BJ (cell line): ENCODE results near the gene DLG1. TPM values are rescaled to one million over a fixed set of nuclear protein-coding genes. Genes with fewer than 3 reads are reported as not detected.

Experiments
- CTCF ChIA-PET: fragments of 350-600 bp; formaldehyde crosslinking; extraction: SDS; loops from one replicate; lab custom pipeline; 2021; ENCODE audit warnings: antibody characterized with exemption, inconsistent platforms; lab: Yijun Ruan, JAX
- POLR2A ChIA-PET: fragments of 300-600 bp; sonication (Branson Sonifier 250); formaldehyde crosslinking; extraction: SDS; loops from one replicate; lab custom pipeline; 2021; ENCODE audit warnings: antibody characterized with exemption; lab: Charles Lee
- DNase-seq: peaks from one replicate; pipeline ENCODE4 v3.0.0-alpha.2; 2011; ENCODE audit warnings: low read depth
- H3K27me3 ChIP-seq: 2 replicates; pipeline ENCODE4 v1.6.0; 2011; ENCODE audit warnings: low read length; ENCODE audit not compliant: control insufficient read depth, insufficient read depth
- H3K36me3 ChIP-seq: 2 replicates; pipeline ENCODE4 v1.5.1; 2011; ENCODE audit warnings: low read length; ENCODE audit not compliant: control insufficient read depth, insufficient read depth
- H3K4me3 ChIP-seq: 2 replicates; pipeline ENCODE4 v1.5.1; 2011; ENCODE audit warnings: low read depth, mild to moderate bottlenecking, control low read depth, low read length
- polyA plus RNA-seq: library from polyadenylated mRNA; depleted of rRNA; stranded (reverse); fragments of >200 nt; gene quantifications from 2 replicates; pipeline ENCODE4 v1.2.3, GENCODE V29; 2011
- TF ChIP-seq, protein P1 (sequence below): IDR thresholded peaks from 2 replicates; pipeline ENCODE4 v1.5.1; 2011; ENCODE audit warnings: low read depth, mild to moderate bottlenecking, control low read depth, inconsistent platforms, low read length, moderate library complexity; ENCODE audit not compliant: insufficient read depth

The DLG1 gene
- polyA plus RNA-seq, 1 experiment, result 40.4 TPM

DNA sequence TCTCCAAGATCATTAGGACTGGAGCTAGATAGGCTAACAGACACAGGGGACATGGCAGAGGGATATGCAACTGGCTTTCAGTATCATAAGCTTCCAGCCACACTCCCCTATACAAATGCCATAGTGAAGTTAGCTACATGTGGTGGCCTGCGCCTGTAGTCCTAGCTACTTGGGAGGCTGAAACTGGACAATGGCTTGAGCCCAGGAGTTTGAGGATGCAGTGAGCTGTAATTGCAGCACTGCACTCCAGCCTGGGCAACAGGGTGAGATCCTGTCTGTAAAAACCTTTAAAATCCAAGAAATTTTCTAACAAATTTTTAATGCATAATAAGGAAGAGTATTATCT, 37.3 kb downstream of the DLG1 start:
- Histone ChIP-seq H3K4me3 (no peak overlapping the region), H3K27me3 (no peaks in the 10 kb centered on the region), H3K36me3 (no peaks in the 10 kb centered on the region; the same call in 1 of the 2 replicates)
- no peak for DNase-seq
- ChIA-PET POLR2A (interaction anchor here (0.5 kb wide), 1 partner anchor 229 kb away, joined by 4 read pairs; no protein-coding TSS in a partner anchor), CTCF (interaction anchor here (1.2 to 1.4 kb wide), 2 partner anchors 37 to 241 kb away, joined by 3 read pairs; no protein-coding TSS in a partner anchor)
- TF ChIP-seq, protein P1, sequence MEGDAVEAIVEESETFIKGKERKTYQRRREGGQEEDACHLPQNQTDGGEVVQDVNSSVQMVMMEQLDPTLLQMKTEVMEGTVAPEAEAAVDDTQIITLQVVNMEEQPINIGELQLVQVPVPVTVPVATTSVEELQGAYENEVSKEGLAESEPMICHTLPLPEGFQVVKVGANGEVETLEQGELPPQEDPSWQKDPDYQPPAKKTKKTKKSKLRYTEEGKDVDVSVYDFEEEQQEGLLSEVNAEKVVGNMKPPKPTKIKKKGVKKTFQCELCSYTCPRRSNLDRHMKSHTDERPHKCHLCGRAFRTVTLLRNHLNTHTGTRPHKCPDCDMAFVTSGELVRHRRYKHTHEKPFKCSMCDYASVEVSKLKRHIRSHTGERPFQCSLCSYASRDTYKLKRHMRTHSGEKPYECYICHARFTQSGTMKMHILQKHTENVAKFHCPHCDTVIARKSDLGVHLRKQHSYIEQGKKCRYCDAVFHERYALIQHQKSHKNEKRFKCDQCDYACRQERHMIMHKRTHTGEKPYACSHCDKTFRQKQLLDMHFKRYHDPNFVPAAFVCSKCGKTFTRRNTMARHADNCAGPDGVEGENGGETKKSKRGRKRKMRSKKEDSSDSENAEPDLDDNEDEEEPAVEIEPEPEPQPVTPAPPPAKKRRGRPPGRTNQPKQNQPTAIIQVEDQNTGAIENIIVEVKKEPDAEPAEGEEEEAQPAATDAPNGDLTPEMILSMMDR, result no peak

DNA sequence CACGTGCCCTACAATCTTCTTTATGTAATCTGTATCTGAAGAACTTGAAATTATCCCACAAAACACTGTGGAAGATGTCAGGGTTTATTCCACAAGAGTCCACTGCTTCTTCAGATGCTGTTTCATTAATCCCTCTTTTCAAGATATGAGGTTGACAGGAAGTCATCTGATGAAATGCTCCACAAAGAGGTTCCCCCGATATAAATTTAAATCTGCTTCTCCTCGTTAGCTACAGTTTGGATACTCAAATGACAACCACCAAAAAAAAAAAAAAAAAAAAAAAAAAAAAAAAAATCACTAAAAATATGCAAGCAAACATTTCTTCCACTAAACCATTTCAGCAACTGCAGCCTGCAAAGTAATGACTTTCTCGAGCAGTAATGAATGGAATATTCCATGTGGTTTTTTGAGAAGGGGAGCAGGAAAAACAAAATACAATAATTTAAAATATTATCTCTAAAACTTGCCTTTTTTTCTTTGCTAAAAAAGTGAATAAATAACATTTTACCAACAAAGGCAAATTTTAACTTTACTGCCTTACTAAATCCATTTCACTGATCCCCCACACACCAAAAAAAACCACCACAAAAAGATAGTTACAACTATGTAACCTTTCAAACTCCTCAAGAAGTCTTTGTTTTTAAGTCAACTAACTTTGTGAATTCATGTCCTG, 37.8 kb downstream of the DLG1 start:
- ChIA-PET POLR2A (no interaction called here), CTCF (interaction anchor here (0.5 to 1.4 kb wide), 3 partner anchors 36 to 242 kb away, joined by 3 read pairs; no protein-coding TSS in a partner anchor)
- TF ChIP-seq, protein P1, result no peak
- Histone ChIP-seq H3K36me3 (no peaks in the 10 kb centered on the region; the same call in 1 of the 2 replicates), H3K4me3 (no peak overlapping the region), H3K27me3 (no peaks in the 10 kb centered on the region)
- no peak for DNase-seq

DNA sequence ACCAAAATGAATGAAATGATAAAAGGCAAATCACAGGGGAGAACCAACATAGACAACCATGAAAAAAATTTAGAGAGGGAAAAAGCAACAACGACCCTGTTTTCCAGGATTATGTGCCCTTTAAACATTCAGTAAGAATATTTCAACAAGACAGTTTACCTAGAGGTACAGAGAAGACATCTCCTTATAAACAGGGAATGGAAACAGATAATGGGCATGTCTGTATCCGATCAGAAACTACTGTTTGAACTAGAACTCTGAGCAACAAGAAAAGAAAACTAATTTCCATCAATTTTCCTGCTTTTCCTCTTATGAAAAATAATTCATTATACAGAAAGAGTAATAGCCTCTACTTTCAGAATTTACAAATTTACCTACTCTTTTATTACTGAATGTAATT, 39.3 kb downstream of the DLG1 start:
- Histone ChIP-seq H3K36me3 (no peaks in the 10 kb centered on the region; the same call in 1 of the 2 replicates), H3K27me3 (no peaks in the 10 kb centered on the region), H3K4me3 (no peak overlapping the region)
- POLR2A ChIA-PET, result no interaction called here
- no peak for DNase-seq
- TF ChIP-seq, protein P1, result no peak
- CTCF ChIA-PET, result interaction anchor here (3.3 to 4.0 kb wide), 4 partner anchors 15 to 251 kb away, joined by 13 to 42 read pairs (median 29); no protein-coding TSS in a partner anchor

DNA sequence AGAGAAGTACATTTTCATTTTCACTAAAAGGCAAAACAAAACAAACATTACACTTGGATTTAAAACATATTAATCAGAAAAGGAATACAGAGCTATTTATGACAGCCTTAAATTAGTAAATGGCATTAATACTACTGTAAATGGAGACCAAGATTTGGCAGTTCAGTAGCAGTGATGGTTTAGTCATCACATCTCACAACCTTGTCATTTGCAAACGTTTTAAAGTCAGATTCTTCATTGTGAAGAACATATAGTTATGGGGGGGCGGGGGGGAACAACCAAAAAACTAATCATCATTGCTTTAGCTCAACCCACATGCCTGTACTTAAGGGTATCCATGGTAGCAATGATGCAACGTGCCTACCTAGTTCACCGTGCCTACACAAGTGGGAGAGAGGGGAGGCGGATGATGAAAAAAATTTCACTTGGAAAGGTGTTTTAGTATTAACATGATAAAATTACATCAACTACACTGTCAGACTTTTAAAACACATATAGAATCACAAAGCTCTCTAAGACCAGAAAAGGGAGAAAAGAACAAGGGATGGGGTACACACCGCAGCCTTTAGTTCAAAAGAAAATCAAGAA, 40.1 kb downstream of the DLG1 start:
- ChIA-PET POLR2A (no interaction called here), CTCF (interaction anchor here (1.2 to 4.0 kb wide), 12 partner anchors 9 to 263 kb away, joined by 3 to 42 read pairs (median 12); no protein-coding TSS in a partner anchor)
- H3K36me3 ChIP-seq, result no peaks in the 10 kb centered on the region; the same call in 1 of the 2 replicates
- TF ChIP-seq, protein P1, result no peak
- H3K4me3 ChIP-seq, result no peak overlapping the region
- H3K27me3 ChIP-seq, result no peaks in the 10 kb centered on the region
- no peak for DNase-seq

DNA sequence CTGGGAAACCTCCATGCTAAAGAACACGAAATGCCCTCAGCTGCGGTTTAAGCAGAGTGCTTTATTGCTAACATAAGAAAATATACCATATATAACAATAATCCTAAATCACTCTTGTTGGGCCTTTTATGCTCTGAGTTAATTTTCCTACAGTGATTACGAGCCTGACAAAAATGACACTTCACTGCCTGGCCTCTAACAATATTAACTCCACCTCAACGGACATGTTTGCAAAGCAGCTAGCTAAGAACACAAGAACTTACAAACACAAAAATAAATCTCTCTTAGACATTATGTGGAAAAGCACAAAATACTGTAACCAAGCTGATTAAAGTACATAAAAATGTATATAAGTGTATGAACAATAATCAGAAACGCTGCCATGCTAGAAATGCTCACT, 40.7 kb downstream of the DLG1 start:
- Histone ChIP-seq H3K36me3 (no peaks in the 10 kb centered on the region), H3K27me3 (no peaks in the 10 kb centered on the region), H3K4me3 (no peak overlapping the region)
- ChIA-PET POLR2A (no interaction called here), CTCF (interaction anchor here (0.8 to 4.0 kb wide), 22 partner anchors 9 to 263 kb away, joined by 3 to 42 read pairs (median 4); no protein-coding TSS in a partner anchor)
- no peak for DNase-seq
- TF ChIP-seq, protein P1, result no peak
